ENCODE measurements around the gene HERC5.

- TF ChIP-seq CTCF (IDR thresholded peaks at IDR 0.05) (no peak), POLR2A (IDR thresholded peaks at IDR 0.05) (no peak)
Measured at GRCh38 chr4:88524171-88524570, 67.3 kb downstream of the HERC5 start.
